ENCODE measurements around the gene SYNE2.
"Not testable (repeated sequence)": the region's sequence is repeated elsewhere in the genome, so short reads cannot be mapped to it uniquely, and the experiment has no call there.

SYNE2 gene

DNA sequence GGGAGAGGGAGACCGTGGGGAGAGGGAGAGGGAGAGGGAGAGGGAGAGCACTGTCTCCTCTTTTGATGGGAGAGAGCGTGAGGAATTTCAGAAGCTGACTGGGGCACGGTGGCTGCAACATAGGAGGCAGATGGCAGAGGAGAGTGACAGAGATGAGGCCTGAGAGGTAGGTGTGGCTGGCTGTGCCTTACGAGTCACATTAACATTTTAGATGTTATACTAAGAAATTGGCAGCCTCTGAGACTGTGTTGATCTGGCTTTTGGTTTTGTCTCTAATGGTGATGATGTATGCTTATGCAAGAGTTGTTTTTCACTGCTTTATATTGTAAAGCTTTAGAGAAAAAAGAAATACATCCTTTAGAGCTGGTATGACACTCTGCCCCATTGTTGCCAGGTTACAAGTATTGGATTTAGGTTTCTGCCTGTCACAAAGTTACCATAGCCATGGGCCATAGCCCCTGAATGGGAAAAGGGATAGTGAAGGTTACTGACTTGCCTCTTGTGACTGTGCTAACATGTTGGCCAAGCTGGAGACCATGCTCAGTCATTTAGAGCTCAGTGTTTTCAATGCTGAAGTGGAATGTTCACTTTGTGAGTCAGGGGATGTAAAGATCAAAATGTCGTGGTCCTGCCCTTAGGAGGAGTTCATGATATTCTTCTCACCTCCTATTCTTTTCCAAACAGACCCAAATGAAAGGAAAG, 186.2 kb downstream of the SYNE2 start:
- no peak for DNase-seq

DNA sequence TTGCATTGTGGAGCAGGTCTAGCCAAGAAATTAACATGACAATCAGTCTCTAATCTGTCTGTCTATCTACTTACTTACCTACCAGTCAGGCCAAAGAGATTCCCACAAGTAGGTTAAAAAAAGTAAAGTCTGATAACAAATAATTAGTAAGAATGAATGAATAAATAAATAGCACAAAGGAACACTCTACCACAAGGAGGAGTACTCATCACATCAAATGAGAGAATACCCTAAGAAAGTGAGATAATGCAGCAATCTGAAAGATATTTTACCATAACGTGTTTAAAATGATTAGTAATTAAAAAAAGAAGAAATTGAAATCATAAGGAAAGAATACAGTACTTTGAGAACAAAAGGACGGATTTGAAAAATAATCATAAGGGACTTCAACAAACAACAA, 187.2 kb downstream of the SYNE2 start:
- no peak for DNase-seq

DNA sequence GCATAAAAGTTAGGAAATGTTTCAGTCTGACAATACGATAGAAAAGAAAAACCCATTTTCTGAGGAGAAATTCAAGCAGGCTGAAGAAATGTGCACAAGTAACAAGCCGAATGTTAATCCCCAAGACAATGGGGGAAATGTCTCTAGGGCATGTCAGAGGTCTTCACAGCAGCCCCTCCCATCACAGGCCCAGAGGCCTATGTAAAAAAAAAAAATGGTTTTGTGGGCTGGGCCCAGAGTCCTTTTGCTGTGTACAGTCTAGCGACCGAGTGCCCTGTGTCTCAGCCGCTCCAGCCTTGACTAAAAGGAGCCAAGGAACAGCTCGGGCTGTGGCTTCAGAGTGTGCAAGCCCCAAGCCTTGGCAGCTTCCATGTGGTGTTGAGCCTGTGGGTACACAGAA, 190.5 kb downstream of the SYNE2 start:
- DNase-seq, result not testable (repeated sequence)

DNA sequence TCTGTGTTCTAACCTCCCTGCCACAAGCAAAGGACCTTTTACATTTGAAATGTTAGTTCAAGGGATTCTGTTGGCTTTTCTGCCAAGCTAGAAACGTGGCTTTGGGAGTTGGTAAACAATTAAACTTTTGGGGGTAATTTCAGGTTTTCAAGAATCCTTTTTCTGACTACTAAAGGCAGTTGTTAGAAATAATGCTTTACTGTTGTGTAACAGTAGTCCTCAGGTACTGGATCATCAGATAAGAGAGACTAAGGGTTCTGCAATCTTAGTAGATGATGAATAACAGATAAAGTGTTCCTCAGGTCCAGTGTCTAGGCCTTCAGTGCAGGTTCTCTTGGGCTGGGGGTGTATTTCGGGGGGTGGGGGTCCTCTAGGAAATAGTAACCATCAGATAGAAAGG, 192.3 kb downstream of the SYNE2 start:
- no peak for DNase-seq

DNA sequence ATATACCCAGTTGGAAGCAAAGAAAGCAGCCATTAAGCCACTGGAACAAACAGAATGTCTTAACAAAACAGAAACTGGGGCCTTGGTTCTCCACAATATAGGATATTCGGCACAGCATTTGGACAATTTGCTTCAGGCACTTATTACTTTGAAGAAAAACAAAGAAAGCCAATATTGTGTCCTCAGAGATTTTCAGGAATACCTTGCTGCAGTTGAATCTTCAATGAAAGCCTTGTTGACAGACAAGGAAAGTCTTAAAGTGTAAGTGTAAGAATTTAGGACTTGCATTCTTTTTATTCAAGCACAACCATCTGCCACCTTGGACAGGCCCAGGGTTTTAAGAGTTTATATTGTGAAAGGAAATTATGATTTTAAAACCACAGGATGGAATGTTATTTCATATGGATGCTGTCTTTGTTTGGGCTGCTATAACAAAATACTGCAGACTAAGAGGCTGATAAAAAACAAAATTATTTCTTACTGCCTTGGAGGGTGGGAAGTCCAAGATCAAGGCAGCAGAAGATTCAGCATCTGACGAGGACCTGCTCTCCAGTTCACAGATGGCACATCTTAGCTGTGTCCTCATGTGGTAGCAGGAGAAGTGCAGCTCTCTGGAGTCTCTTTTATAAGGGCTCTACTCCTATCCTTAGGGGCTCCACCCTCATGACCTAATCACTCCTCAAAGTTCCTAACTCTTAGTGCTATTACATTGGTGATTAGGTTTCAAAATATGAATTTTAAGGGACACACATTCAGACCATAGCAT, 197.0 kb downstream of the SYNE2 start:
- no peak for DNase-seq

DNA sequence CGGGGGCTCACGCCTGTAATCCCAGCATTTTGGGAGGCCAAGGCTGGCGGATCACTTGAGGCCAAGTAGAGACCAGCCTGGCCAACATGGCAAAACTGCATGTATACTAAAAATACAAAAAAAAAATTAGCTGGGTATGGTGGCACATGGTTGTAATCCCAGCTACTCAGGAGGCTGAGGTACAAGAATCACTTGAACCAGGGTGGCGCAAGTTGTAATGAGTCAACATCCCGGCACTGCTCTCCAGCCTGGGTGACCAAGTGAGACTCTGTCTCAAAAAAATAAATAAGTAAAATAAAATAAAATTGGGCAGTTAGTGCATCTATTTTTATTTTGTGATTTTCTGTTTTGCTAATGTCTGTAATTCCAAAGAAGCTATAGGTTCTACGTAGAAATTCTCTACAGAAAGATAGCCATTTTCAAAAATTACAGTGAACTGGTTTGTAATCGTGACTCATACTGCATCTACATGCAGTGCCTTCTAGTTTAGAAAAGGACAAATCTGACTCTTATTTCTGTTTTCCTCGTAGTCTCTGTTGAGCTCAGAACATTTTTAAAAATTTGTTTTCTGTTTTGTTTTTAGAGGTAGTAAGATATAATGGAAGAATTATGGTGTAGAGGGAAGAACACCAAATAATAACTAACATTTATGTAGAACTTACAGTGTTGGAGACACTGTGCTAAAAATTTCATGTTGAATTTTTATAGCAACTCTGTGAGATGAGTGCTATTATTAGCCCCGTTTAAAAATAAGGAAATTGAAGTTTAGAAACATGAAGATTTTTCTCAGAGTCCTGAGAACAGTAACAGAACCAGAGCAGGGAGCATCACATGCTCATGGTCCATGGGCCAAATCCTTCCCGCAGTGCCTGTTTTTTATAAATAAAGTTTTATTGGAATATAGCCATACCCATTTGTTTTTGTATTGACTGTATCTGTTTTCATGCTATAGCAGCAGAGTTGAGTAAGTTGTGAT, 201.2 kb downstream of the SYNE2 start:
- DNase-seq, result no peak

- no peak for DNase-seq
Measured at GRCh38 chr14:64059454-64060198, 206.8 kb downstream of the SYNE2 start.

DNA sequence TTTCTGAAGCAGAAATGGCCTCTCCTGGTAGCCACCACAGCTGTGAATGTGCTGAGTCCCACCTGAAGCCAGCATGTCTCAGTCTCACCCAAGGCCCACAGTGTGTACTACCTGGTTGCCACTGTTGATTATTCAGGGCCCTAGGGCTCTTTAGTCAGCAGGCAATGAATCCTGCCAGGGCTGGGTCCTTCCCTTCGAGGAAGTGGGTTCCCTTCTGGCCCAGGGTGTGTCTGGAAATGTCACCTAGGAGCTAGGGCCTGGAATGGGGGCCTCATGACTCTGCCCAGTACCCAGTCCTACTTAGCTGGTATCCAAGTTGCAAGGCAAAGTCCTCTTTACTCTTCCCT, 207.4 kb downstream of the SYNE2 start:
- no peak for DNase-seq

GRCh38 chr14:64060648-64061096, 207.9 kb downstream of the SYNE2 start:
- no peak for DNase-seq

DNA sequence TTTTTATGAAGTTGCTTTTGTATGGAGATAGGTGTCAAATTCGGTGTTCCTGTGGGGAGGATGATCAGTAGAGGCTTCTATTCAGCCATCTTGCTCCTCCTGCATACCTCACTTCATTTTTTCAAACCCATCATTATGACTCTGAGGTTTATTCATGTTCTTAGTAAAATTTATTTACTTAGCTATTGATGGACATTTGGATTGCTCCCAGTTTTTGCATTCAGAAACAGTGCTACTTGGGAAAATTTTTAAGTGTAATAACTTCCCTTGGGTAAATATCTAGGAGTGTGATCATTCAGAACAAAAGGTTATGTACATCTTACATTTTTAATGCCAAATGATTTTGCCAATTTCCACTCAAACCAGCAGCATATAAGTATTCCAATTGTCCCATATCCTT, 208.3 kb downstream of the SYNE2 start:
- no peak for DNase-seq

GRCh38 chr14:64061706-64062105, 208.9 kb downstream of the SYNE2 start:
- DNase-seq, result no peak

DNA sequence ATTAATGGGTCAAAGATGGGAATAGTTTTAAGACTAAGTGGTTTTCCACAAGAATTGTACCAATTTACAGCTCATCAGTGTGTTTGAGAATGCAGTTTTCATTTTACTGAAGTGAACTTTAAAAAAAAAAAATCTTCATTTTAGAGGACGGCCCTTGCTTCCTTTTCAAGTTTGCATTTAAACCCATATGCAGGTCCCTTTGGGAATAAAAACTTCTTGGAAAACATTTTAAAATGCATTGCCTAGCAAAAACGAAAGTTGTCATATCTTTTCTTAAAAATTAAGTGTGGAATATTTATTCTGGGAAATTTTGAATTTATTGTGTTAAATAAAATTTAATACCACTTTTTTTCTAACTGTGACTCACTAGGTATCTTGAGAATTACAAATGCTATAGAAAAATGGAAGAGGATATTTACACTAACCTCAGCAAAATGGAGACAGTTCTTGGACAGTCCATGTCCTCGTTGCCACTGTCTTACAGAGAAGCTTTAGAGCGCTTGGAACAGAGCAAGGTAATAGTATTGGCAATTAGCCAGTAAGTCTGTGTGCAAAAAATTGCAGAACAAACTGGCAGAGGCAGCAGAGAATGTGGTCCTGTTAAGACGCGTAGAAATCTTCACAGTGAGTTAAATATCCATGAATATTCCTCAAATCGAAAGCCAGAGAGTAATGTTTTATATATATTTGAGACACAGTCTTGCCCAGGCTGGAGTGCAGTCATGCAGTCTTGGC, 209.7 kb downstream of the SYNE2 start:
- DNase-seq, result no peak

DNA sequence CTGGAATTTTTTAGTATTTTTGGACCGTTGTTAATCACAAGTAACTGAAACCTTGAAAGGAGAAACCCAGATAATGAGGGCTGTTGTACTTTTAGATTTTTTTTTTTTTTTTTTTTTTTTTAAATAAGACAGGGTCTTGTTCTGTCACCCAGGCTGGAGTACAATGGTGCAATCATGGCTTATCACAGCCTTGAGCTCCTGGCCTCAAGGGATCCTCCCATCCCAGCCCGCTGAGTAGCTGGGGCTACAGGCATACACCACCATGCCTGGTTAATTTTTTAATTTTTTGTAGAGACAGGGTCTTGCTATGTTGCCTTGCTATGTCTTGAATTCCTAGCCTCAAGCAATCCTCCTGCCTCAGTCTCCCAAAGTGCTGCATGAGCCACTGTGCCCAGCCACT, 211.6 kb downstream of the SYNE2 start:
- no peak for DNase-seq

- no peak for DNase-seq
Measured at GRCh38 chr14:64069634-64070359, 217.0 kb downstream of the SYNE2 start.

GRCh38 chr14:64074961-64075612, 222.3 kb downstream of the SYNE2 start:
- DNase-seq, result no peak

GRCh38 chr14:64075613-64076005, 222.8 kb downstream of the SYNE2 start:
- no peak for DNase-seq

DNA sequence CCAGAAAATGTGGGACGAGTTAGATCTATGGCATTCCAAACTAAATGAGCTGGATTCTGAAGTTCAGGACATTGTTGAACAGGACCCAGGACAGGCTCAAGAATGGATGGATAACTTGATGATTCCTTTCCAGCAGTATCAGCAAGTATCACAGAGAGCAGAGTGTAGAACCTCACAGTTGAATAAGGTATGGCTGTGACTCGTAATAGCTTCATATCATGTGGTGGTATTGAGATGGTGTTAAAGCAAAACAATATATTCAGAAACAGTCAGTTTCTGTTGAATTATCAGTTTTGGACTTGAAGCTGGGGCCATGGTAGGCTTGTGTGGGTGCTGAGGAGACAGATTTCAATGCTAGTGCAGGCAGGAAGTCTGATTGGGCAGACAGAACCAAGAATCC, 227.6 kb downstream of the SYNE2 start:
- no peak for DNase-seq

DNA sequence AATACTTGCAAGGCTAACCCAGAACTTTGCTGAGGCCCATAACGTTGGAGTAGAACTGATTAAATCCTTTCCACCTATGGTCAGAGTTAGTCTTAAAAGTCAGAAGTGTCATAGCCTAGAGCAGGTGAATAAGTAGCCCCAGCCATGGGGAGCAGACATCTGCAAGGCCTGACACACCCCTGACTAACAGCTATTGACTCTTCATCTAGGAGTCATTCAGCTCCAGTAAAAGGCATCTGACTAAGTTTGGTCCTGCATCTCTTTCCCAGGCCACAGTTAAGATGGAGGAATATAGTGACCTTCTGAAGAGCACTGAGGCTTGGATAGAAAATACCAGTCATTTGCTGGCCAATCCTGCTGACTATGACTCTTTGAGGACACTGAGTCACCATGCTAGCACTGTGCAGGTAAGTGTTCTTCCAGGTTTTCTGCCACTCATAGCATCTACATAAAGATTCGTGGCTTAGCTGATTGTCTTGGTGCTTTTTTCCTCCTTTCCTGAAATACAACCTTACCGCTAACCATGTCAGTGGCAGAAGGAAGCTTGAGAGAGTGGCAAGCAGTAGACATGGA, 228.5 kb downstream of the SYNE2 start:
- DNase-seq, result no peak

DNA sequence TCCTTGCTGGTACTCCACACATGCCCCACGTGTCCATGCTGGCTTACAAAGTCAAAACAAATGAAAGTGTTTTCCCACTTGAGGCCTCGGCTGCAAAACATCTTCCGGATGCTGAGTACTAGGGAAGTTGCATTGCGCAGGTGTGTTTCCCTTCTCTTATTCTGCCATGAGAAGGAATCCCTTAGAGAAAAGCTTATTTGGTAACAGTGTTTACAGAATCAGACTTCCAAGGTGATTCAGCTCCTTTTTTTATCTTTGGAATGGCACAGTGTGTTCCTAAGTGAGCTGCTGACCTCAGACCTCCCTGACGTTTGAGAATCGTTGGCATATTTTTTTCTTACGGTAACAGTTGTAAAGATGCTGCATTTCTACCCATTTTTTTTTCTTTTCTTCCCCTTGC, 230.0 kb downstream of the SYNE2 start:
- DNase-seq, result no peak

DNA sequence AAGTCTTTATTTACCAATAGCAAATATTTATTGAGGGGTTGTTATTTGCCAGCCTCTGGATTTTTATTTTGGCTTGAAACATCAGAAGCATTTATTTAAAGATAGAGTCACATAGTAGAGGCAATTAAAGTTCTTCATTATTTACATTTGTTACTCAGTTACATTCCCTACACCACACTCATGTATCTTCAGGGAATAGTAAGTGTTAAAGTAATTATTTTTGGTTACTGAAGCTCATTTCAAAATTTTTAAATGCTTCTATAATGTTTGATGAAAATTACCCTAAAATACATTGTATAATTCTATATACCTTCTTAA, 235.8 kb downstream of the SYNE2 start:
- no peak for DNase-seq

All from effector CD8-positive, alpha-beta T cell (primary cell).